Muscle layer of colon (tissue), 2 donors: ENCODE results near the gene ATXN7L1.
"Not testable (repeated sequence)": the region's sequence is repeated elsewhere in the genome, so short reads cannot be mapped to it uniquely, and the experiment has no call there.

Experiments
- H3K27ac ChIP-seq: one replicate; pipeline ENCODE4 v1.7.0; 2013; ENCODE audit warnings: low read depth, mild to moderate bottlenecking, low read length, moderate library complexity
- H3K27me3 ChIP-seq, 2 donors: one replicate each; pipeline ENCODE4 v1.7.0; 2013; ENCODE audit warnings: low read length in 2 of 2, mild to moderate bottlenecking in 2 of 2; ENCODE audit not compliant: insufficient read depth in 2 of 2, control insufficient read depth in 1 of 2
- H3K36me3 ChIP-seq: one replicate; pipeline ENCODE4 v1.7.0; 2013; ENCODE audit warnings: mild to moderate bottlenecking, low read length; ENCODE audit not compliant: insufficient read depth
- H3K4me1 ChIP-seq: one replicate; pipeline ENCODE4 v1.7.0; 2013; ENCODE audit warnings: mild to moderate bottlenecking, low read length; ENCODE audit not compliant: insufficient read depth
- H3K4me3 ChIP-seq, 2 donors: one replicate each; pipeline ENCODE4 v1.7.0; 2013; ENCODE audit warnings: low read length in 2 of 2, low read depth in 1 of 2, mild to moderate bottlenecking in 1 of 2, moderate library complexity in 1 of 2
- H3K9ac ChIP-seq: one replicate; pipeline ENCODE4 v1.7.0; 2013; ENCODE audit warnings: low read length
- H3K9me3 ChIP-seq: one replicate; pipeline ENCODE4 v1.7.0; 2013; ENCODE audit warnings: mild to moderate bottlenecking, low read length
- donor health status: abdominal sarcoma.
- donor health status: Adenocarcinoma of cecum.

Gene ATXN7L1

GRCh38 chr7:105851064-105851463, 25.3 kb downstream of the ATXN7L1 start:
- Histone ChIP-seq H3K4me3 (no peak overlapping the region), H3K27me3 (no peaks in the 10 kb centered on the region), H3K27ac (peak overlapping the region; percentile 70), H3K4me1 (peaks cover 45% of the 10 kb centered on the region), H3K9ac (no peak overlapping the region), H3K36me3 (no peaks in the 10 kb centered on the region), H3K9me3 (no peaks in the 10 kb centered on the region)

GRCh38 chr7:105849122-105849855, 27.1 kb downstream of the ATXN7L1 start:
- Histone ChIP-seq H3K4me3 (no peak overlapping the region), H3K4me1 (peaks cover 41% of the 10 kb centered on the region), H3K27ac (no peak overlapping the region), H3K27me3 (no peaks in the 10 kb centered on the region), H3K36me3 (no peaks in the 10 kb centered on the region), H3K9me3 (no peaks in the 10 kb centered on the region), H3K9ac (no peak overlapping the region)

- no peak overlapping the region for H3K27ac ChIP-seq
- no peak overlapping the region for H3K4me3 ChIP-seq
- no peaks in the 10 kb centered on the region for H3K9me3 ChIP-seq
- no peaks in the 10 kb centered on the region for H3K27me3 ChIP-seq
- peaks cover 25% of the 10 kb centered on the region for H3K4me1 ChIP-seq
- no peak overlapping the region for H3K9ac ChIP-seq
- no peaks in the 10 kb centered on the region for H3K36me3 ChIP-seq
Observed at GRCh38 chr7:105846404-105846803, 30.0 kb downstream of the ATXN7L1 start.

GRCh38 chr7:105844681-105845080, 31.7 kb downstream of the ATXN7L1 start:
- not testable (repeated sequence) for H3K9me3 ChIP-seq, H3K27ac ChIP-seq, H3K9ac ChIP-seq, H3K4me3 ChIP-seq, H3K27me3 ChIP-seq, H3K36me3 ChIP-seq
- peaks cover 23% of the 10 kb centered on the region for H3K4me1 ChIP-seq

GRCh38 chr7:105841866-105842265, 34.5 kb downstream of the ATXN7L1 start:
- no peaks in the 10 kb centered on the region for H3K27me3 ChIP-seq
- H3K27ac ChIP-seq: no peak overlapping the region
- H3K4me3 ChIP-seq: no peak overlapping the region
- H3K4me1 ChIP-seq: peaks cover 45% of the 10 kb centered on the region
- H3K36me3 ChIP-seq: no peaks in the 10 kb centered on the region
- H3K9ac ChIP-seq: no peak overlapping the region
- no peaks in the 10 kb centered on the region for H3K9me3 ChIP-seq

GRCh38 chr7:105840981-105841749, 35.2 kb downstream of the ATXN7L1 start:
- no peak overlapping the region for H3K27ac ChIP-seq
- H3K4me1 ChIP-seq: peaks cover 45% of the 10 kb centered on the region

GRCh38 chr7:105839266-105839665, 37.1 kb downstream of the ATXN7L1 start:
- peak overlapping the region in 1 of 2 donors; percentile 8 for H3K4me3 ChIP-seq
- H3K9ac ChIP-seq: no peak overlapping the region
- no peaks in the 10 kb centered on the region for H3K27me3 ChIP-seq
- H3K4me1 ChIP-seq: peaks cover 45% of the 10 kb centered on the region
- H3K27ac ChIP-seq: no peak overlapping the region
- no peaks in the 10 kb centered on the region for H3K36me3 ChIP-seq
- no peaks in the 10 kb centered on the region for H3K9me3 ChIP-seq

More at GRCh38 chr7:105840981-105841749, 35.2 kb downstream of the ATXN7L1 start:
- Histone ChIP-seq H3K9ac (no peak overlapping the region), H3K36me3 (no peaks in the 10 kb centered on the region), H3K4me3 (no peak overlapping the region), H3K27me3 (no peaks in the 10 kb centered on the region), H3K9me3 (no peaks in the 10 kb centered on the region)

GRCh38 chr7:105838627-105839231, 37.7 kb downstream of the ATXN7L1 start:
- H3K4me3 ChIP-seq: peak overlapping the region in 1 of 2 donors; percentile 8
- no peaks in the 10 kb centered on the region for H3K36me3 ChIP-seq
- no peaks in the 10 kb centered on the region for H3K27me3 ChIP-seq
- no peak overlapping the region for H3K9ac ChIP-seq
- H3K27ac ChIP-seq: peak overlapping the region; percentile 9
- no peaks in the 10 kb centered on the region for H3K9me3 ChIP-seq
- H3K4me1 ChIP-seq: peaks cover 45% of the 10 kb centered on the region

GRCh38 chr7:105837765-105838626, 38.4 kb downstream of the ATXN7L1 start:
- H3K4me1 ChIP-seq: peaks cover 45% of the 10 kb centered on the region
- H3K9me3 ChIP-seq: no peaks in the 10 kb centered on the region
- H3K27me3 ChIP-seq: no peaks in the 10 kb centered on the region
- no peaks in the 10 kb centered on the region for H3K36me3 ChIP-seq
- H3K9ac ChIP-seq: no peak overlapping the region
- peak overlapping the region; percentile 21 for H3K27ac ChIP-seq
- H3K4me3 ChIP-seq: peak overlapping the region in 1 of 2 donors; percentile 8

GRCh38 chr7:105835441-105835840, 41.0 kb downstream of the ATXN7L1 start:
- H3K9ac ChIP-seq: no peak overlapping the region
- peaks cover 53% of the 10 kb centered on the region for H3K4me1 ChIP-seq
- H3K4me3 ChIP-seq: no peak overlapping the region
- no peaks in the 10 kb centered on the region for H3K9me3 ChIP-seq
- H3K27me3 ChIP-seq: no peaks in the 10 kb centered on the region
- no peaks in the 10 kb centered on the region for H3K36me3 ChIP-seq
- H3K27ac ChIP-seq: no peak overlapping the region
